ENCODE results near the gene MAPK7. TPM values are rescaled to one million over a fixed set of nuclear protein-coding genes. Genes with fewer than 3 reads are reported as not detected.

Gene MAPK7
- total and polyA plus RNA-seq, 2 of the 8 experiments (the other 6 are each of a cell fraction or from before 2014, with no cell fraction given), result 15.2 to 28.1 TPM

DNA sequence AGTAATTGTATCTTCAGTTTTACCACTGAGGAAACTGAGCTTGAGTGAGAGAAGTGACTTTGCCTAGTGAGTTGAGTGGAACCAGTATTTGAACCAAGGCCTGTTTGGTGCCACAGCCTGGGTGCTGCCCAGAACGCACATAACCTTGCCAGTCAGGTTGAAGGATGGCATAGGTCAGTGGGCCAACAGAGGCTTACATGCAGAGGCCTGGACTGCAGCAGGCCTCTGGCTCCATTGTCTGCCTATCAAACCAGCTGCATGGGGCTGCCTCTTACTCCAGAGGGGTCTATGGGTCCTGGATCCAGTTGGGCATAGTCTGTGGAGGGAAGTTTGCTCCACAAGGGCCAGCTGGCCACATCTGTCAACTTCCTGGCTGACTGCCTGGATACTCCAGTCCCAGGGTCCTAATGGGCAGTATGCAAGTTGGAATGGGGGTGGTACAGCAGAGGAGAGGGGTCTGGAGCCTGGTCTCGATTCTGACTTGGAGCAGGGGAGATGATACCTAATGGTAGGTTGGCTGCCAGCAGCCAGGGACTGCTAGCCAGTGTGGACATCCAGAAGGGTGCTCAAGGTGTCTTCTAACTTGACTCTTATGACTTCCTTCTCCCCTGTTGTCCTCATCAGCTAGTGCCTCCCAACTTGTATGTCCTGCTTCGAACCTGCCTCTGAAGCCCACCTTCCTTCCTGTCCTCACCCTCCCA is 21.6 kb downstream of the MAPK7 start (continued):
- TF ChIP-seq SAP30 (IDR thresholded peaks at IDR 0.05; ENCODE audit: insufficient read depth, insufficient replicate concordance, low read length) (no peak), POLR2AphosphoS5 (IDR thresholded peaks at IDR 0.05; ENCODE audit: low read depth, low read length) (no peak), RFX5 (IDR thresholded peaks at IDR 0.05; ENCODE audit: borderline replicate concordance, low read depth, low read length) (no peak), BRCA1 (IDR thresholded peaks at IDR 0.05; ENCODE audit: low read depth, low read length) (no peak), TBP (IDR thresholded peaks at IDR 0.05; ENCODE audit: low read depth, low read length) (no peak), SP4 (IDR thresholded peaks at IDR 0.05; ENCODE audit: low read length) (no peak), SIRT6 (IDR thresholded peaks at IDR 0.05; ENCODE audit: low read length) (no peak), KDM5A (IDR thresholded peaks at IDR 0.05; ENCODE audit: low read length) (no peak)

Data from H1 (cell line).